HG02884 (cell line): Measurements from ENCODE around the gene VPS8.
"Not testable (repeated sequence)": the region's sequence is repeated elsewhere in the genome, so short reads cannot be mapped to it uniquely, and the experiment has no call there.

Experiments
- ATAC-seq: cut with Tn5 transposase; IDR thresholded peaks from one replicate; pipeline ENCODE4 v1.9.1; 2021; ENCODE audit warnings: mild to moderate bottlenecking, moderate library complexity; ENCODE audit not compliant: unreplicated experiment

Gene VPS8

DNA sequence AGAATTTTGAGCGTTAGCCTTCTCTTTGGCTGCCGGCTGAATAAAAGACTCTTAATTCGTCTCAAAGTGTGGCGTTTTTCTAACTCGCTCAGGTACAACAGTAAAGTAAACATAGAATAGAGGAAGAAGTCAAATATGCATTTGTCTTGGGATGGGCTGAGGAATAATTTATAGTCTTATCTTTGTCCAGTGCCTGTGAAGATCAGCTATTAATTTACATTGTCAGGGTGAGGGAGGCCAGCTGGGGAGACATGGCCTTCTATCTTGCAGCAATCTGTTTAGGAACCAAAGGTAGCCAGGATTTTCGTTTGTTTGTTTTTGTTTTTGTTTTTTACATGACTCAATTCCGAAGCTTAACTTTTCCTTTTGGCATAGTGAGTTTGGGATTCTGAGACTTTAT, 100.2 kb downstream of the VPS8 start:
- ATAC-seq, result no peak

- no peak for ATAC-seq
Observed at GRCh38 chr3:184914628-184915027, 102.7 kb downstream of the VPS8 start.

DNA sequence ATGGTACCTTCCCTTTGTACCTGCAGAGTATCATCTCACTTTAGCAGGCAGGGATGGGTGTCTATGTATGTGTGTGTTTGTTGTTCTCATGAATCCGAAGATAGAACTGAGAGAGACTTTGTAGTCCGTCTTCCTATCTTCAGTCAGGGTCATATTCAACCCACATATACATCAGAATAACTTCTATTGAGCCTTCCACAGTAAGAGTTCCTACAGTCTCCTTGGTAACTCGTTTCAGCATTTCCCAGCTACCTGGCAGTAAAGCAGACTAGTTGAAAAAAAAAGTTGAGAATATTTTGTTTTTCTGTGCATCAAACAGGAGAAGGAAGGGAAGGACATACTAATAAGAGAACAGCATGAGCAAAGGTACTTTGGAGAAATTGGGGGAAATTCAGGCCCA, 106.8 kb downstream of the VPS8 start:
- ATAC-seq, result no peak

DNA sequence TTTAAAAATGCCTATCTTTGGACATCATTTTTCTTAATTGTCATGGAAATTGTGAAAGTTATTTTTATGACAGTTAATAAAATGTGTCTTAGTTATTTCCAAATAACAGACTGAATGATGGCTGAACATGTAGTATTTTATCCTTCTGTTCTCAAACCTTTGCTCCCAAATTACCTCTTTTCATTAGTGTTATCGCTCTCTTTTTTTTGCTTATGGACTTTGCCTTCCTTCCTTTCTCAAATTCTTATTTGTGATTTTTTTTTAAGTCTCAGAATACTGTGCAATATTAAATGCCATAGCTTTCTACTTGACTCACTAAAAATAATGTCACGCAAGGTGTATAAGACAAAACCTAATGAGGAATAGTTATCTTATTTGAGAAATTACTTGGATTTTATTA, 107.7 kb downstream of the VPS8 start:
- no peak for ATAC-seq

- no peak for ATAC-seq
Observed at GRCh38 chr3:184924547-184924946, 112.6 kb downstream of the VPS8 start.

DNA sequence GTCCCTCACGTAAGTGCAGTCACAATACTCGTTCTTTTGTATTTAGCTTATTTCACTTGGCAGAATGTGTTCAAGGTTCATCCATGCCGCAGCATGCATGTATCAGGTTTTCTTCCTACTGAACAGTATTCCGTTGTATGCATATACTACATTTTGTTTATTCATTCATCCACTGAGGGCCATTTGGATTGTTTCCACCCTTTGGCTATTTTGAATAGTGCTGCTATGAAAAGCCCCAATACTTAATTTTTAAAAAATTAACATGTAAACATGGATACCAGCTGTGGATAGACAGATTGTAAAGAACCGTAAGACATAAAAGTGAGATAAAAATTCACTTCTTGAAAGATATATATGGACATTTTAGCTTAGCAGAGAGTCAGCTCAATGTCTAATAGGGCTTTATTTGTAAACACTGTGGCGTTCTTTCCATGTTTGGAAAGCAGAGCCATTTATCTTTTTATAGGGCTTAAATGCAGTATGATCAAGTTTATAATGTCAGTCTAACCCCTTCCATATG, 115.9 kb downstream of the VPS8 start:
- ATAC-seq, result no peak

DNA sequence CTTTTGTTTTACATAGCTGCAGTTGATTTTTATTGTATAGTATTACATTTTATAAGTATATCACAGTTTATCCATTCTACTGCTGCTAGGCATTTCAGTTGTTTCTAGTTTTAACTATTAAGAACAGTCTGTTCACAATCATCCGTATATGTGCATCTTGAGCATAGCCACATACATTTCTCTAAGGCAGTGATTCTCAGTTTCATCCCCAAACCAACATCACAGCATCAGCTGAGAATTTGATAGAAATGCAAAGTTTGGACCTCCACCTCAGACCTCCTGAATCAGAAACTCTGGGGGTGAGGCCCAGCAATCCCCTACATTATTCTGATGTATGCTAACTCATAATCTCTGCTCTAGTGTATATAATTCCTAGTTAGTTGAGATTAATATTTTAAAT, 120.8 kb downstream of the VPS8 start:
- ATAC-seq, result no peak

GRCh38 chr3:184937611-184938010, 125.6 kb downstream of the VPS8 start:
- no peak for ATAC-seq

DNA sequence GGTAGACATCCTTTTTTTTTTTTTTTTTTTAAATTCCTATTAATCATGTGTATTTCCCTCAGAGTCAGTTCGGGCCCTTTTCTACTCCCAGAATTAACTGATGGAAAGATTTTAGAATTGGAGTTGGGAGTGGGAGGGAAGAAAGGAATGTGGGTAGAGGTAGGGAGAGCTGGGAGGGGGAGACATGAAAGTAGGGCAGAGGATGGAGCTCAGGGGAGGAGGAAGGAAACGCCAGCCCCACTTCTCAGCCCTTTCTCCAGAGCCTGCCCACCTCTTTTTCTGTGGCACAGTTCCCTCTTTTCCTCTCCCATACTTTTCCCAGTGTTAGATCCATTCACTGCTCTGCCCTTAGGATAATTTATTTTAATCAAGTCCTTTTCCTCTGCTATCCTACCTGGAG, 129.4 kb downstream of the VPS8 start:
- no peak for ATAC-seq

GRCh38 chr3:184942735-184943134, 130.8 kb downstream of the VPS8 start:
- ATAC-seq, result no peak

- no peak for ATAC-seq
Observed at GRCh38 chr3:184944241-184944640, 132.3 kb downstream of the VPS8 start.

GRCh38 chr3:184945886-184946625, 134.1 kb downstream of the VPS8 start:
- ATAC-seq, result no peak

GRCh38 chr3:184946917-184947316, 135.0 kb downstream of the VPS8 start:
- ATAC-seq, result no peak

DNA sequence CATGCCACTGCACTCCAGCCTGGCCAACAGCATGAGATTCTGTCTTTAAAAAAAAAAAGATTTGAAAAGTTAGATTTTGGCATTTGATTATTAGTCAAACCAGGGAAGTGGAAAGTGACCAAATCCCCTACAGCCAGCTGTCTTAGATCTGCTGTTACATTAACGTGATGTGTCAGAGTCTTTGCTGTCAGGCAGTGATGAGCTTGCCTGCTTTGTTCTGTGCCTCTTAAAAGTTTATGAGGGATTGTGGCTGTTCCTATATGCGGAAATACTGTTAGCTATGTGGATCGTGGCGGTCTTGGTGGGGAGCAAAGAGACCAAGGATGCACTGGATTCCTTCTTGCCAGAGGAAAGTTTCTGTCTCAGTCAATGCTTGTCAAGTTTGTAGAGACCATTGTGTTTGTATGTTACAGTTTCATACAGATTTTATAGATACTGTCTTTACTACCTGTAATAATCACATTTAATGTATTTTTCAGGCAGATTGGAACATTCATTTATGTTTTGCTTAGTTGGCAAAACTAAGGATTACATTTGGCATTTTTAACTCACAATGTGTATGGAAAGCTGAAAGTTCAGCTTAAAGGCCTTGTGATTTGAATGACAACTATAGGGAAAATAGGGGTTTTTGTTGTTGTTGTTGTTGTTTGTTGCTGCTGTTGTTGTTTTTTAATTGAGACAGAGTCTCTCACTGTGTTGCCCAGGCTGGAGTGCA, 137.4 kb downstream of the VPS8 start:
- ATAC-seq, result no peak

GRCh38 chr3:184950816-184951215, 138.8 kb downstream of the VPS8 start:
- not testable (repeated sequence) for ATAC-seq

GRCh38 chr3:184952671-184953070, 140.7 kb downstream of the VPS8 start:
- no peak for ATAC-seq

- no peak for ATAC-seq
Observed at GRCh38 chr3:184953401-184953800, 141.4 kb downstream of the VPS8 start.

GRCh38 chr3:184954251-184954650, 142.3 kb downstream of the VPS8 start:
- ATAC-seq, result no peak

DNA sequence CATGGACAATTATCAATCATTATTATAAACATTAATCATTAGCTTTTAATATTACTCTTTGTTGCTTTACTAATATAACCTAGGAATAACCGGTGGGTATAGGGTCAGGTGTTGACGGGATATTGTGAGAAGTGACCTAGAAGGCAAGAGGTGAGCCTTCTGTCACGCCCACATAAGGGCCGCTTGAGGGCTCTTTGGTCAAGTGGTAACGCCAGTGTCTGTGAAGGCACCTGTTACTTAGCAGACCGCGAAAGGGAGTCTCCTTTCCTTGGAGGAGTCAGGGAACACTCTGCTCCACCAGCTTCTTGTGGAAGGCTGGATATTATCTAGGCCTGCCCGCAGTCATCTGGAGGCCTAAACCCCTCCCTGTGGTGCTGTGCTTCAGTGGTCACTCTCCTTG, 142.9 kb downstream of the VPS8 start:
- ATAC-seq, result not testable (repeated sequence)

- no peak for ATAC-seq
Observed at GRCh38 chr3:184965639-184966430, 153.9 kb downstream of the VPS8 start.

- no peak for ATAC-seq
Observed at GRCh38 chr3:184968115-184968514, 156.1 kb downstream of the VPS8 start.
